HG03558 (cell line): ENCODE measurements around the gene FDX2.

Experiments
- ATAC-seq: cut with Tn5 transposase; IDR thresholded peaks from one replicate; pipeline ENCODE4 v1.9.1; 2021; ENCODE audit warnings: moderate number of reproducible peaks; ENCODE audit not compliant: unreplicated experiment; ENCODE audit errors: extremely low read depth

FDX2 gene

DNA sequence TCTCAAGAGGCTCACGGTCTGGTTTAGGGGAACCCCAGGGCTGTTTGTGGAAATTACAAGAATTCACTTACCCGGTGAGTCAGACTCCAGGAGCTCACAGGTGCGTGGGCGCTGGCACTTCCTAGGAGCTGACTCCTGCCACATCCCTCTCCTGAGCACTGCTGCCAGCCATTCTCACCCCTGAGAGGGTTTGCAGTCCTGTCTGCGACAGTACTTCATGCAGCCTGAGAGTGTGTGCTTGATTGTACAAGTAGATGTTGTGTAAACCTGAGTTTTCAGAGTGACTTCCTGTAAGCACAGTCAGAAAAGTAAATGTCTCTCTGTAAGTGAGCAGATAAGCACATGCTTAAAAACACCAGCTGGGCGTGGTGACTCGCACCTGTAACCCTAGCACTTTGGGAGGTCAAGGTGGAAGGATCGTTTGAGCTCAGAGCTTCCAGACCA is 55.7 kb downstream of the FDX2 start:
- no peak for ATAC-seq
